Suprapubic skin (tissue), 4 donors: ENCODE data around the gene KRT85.

Source experiments
- CTCF ChIP-seq, 2 donors: fragments of 200-600 bp in 1 of 2; fragments of 450-650 bp in 1 of 2; sonication (generic) in 1 of 2; IDR thresholded peaks; one replicate each; pipeline ENCODE4 v1.5.1; 2016 to 2019; ENCODE audit warnings: antibody characterized with exemption in 2 of 2, mild to moderate bottlenecking in 1 of 2, moderate library complexity in 1 of 2
- EP300 ChIP-seq: sonication (generic); formaldehyde crosslinking; IDR thresholded peaks from one replicate; pipeline ENCODE4 v1.6.1; 2017; ENCODE audit warnings: antibody characterized with exemption
- POLR2A ChIP-seq, 2 donors: fragments of 450-650 bp; IDR thresholded peaks; one replicate each; pipeline ENCODE4 v1.6.1; 2017; ENCODE audit warnings: antibody characterized with exemption in 2 of 2, mild to moderate bottlenecking in 2 of 2, moderate library complexity in 2 of 2
- POLR2AphosphoS5 ChIP-seq, 3 donors: sonication (generic); formaldehyde crosslinking; IDR thresholded peaks; one replicate each; pipeline ENCODE4 v1.6.1; 2017; ENCODE audit warnings: antibody characterized with exemption in 3 of 3

GRCh38 chr12:52370926-52371608, 3.8 kb upstream of the KRT85 start:
- TF ChIP-seq CTCF (IDR thresholded peaks at IDR 0.05): no peak
- no peak for TF ChIP-seq POLR2A (IDR thresholded peaks at IDR 0.05)
- TF ChIP-seq POLR2AphosphoS5 (IDR thresholded peaks at IDR 0.05): peak in 1 of 3 donors; percentile 42
- TF ChIP-seq EP300: no peak
